ENCODE measurements around the gene ZNF487. TPM values are rescaled to one million over a fixed set of nuclear protein-coding genes. Genes with fewer than 3 reads are reported as not detected.
A peak's percentile ranks its signal among the peaks of the same experiment; 100 is the strongest.
"Not testable (repeated sequence)": the region's sequence is repeated elsewhere in the genome, so short reads cannot be mapped to it uniquely, and the experiment has no call there.

Gene ZNF487
- total RNA-seq, 4 donors from 2014 or later = 7.3 to 23.7 (median 18.3) TPM

DNA sequence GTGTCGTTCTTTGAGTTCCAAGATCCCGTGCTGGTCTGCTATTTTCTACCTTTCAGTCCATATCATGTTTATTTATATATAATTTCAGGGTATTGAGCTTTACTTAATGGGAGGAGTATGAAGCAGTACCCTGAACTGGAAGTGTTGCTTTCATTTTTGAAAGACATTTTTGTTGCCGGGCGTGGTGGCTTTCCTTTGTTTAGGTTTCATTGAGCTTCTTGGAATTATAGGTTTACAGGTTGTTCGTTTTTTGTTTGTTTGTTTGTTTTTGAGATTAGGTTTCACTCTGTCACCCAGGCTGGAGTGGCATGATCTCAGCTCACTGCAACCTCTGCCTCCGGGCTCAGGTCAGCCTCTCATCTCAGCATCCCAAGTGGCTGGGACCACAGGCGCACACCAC lies 7.4 kb downstream of the ZNF487 start:
- H3K4me3 ChIP-seq = no peak overlapping the region
- WGBS, 2 donors = 88 to 89% methylated on average over 7 of the region's 7 CpGs
- H3K36me3 ChIP-seq = peaks cover 0 to 10% (median 0%) of the 10 kb centered on the region in 3 donors
- no peaks in the 10 kb centered on the region for H3K4me1 ChIP-seq
- H3K9me3 ChIP-seq = no peaks in the 10 kb centered on the region
- no peaks in the 10 kb centered on the region for H3K27me3 ChIP-seq
- no peak overlapping the region for H3K27ac ChIP-seq
- DNase-seq (ENCODE audit: low spot score in 2 of 2) = no peak
- TF ChIP-seq, protein P1, sequence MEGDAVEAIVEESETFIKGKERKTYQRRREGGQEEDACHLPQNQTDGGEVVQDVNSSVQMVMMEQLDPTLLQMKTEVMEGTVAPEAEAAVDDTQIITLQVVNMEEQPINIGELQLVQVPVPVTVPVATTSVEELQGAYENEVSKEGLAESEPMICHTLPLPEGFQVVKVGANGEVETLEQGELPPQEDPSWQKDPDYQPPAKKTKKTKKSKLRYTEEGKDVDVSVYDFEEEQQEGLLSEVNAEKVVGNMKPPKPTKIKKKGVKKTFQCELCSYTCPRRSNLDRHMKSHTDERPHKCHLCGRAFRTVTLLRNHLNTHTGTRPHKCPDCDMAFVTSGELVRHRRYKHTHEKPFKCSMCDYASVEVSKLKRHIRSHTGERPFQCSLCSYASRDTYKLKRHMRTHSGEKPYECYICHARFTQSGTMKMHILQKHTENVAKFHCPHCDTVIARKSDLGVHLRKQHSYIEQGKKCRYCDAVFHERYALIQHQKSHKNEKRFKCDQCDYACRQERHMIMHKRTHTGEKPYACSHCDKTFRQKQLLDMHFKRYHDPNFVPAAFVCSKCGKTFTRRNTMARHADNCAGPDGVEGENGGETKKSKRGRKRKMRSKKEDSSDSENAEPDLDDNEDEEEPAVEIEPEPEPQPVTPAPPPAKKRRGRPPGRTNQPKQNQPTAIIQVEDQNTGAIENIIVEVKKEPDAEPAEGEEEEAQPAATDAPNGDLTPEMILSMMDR (IDR thresholded peaks at IDR 0.05) = no peak
- no peak for TF ChIP-seq EP300 (IDR thresholded peaks at IDR 0.05)
- TF ChIP-seq POLR2A (IDR thresholded peaks at IDR 0.05) = no peak

DNA sequence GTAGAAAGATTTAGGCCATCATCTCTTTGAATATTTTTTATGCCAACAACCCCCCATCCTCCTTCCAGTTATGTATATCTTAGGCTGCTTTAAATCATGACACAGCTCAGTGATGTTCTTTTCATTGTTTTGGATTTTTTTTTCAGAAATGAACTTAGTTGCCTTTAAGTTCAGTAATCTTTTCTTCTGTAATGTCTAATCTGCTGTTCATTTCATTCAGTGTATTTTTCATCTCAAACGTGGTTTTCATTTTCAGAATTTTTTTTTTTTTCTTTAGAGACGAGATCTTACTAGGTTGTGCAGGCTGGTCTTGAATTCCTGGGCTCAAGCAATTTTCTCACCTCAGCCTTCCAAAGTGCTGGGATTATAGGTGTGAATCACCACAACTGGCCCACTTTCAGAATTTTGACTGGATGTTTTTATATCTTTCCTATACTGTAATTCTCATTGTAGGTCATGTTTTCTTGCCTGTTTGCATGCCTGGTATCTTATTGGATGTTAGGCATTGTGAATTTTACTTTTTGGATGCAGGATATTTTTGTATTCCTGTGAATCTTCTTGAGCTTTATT lies 8.1 kb downstream of the ZNF487 start:
- TF ChIP-seq POLR2A (IDR thresholded peaks at IDR 0.05) = no peak
- TF ChIP-seq, protein P1 (IDR thresholded peaks at IDR 0.05) = no peak
- TF ChIP-seq EP300 (IDR thresholded peaks at IDR 0.05) = no peak
- WGBS, 2 donors = 84 to 90% methylated on average over 2 of the region's 2 CpGs
- no peak for DNase-seq (ENCODE audit: low spot score in 2 of 2)

DNA sequence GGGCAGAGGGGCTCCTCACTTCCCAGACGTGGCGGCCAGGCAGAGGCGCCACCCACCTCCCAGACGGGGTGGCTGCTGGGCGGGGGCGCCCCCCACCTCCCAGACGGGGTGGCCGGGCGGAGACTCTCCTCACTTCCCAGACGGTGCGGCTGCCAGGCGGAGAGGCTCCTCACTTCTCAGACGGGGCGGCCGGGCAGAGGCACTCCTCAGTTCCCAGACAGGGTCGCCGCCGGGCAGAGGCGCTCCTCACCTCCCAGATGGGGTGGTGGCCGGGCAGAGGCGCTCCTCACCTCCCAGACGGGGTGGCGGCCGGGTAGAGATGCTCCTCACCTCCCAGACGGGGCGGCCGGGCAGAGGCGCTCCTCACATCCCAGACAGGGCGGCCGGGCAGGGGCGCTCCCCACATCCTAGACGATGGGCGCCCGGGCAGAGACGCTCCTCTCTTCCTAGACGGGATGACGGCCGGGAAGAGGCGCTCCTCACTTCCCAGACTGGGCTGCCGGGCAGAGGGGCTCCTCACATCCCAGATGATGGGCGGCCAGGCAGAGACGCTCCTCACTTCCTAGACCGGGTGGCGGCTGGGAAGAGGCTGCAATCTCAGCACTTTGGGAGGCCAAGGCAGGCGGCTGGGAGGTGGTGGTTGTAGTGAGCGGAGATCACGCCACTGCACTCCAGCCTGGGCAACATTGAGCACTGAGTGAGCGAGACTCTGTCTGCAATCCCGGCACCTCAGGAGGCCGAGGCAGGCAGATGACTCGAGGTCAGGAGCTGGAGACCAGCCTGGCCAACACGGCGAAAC lies 9.5 kb downstream of the ZNF487 start:
- not testable (repeated sequence) for H3K36me3 ChIP-seq; H3K4me3 ChIP-seq; H3K9me3 ChIP-seq; DNase-seq (ENCODE audit: low spot score in 2 of 2); H3K27ac ChIP-seq; H3K27me3 ChIP-seq; H3K4me1 ChIP-seq
- WGBS, 2 donors = 95 to 98% methylated on average over 34 to 53 of the region's 53 CpGs

More for the DNA sequence above, 8.1 kb downstream of the ZNF487 start:
- Histone ChIP-seq H3K4me1 (no peaks in the 10 kb centered on the region), H3K36me3 (peaks cover 0 to 10% (median 0%) of the 10 kb centered on the region in 3 donors), H3K27ac (no peak overlapping the region), H3K4me3 (no peak overlapping the region), H3K27me3 (no peaks in the 10 kb centered on the region), H3K9me3 (no peaks in the 10 kb centered on the region)

DNA sequence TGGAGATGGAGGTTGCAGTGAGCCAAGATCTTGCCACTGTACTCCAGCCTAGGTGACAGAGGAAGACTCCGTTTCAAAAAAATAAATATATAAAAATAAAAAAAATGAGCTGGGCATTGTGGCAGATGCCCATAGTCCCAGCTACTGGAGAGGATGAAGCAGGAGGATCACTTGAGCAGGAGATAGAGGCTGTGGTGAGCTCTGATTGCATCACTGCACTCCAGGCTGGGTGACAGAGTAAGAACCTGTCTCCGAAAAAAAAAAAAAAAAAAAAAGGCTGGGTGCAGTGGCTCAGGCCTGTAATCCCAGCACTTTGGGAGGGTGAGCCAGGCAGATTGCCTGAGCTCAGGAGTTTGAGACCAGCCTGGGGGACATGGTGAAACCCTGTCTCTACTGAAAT lies 11.8 kb downstream of the ZNF487 start:
- 87 to 95% methylated on average over 2 of the region's 2 CpGs for WGBS, 2 donors
- peaks cover 0 to 10% (median 0%) of the 10 kb centered on the region in 3 donors for H3K36me3 ChIP-seq

DNA sequence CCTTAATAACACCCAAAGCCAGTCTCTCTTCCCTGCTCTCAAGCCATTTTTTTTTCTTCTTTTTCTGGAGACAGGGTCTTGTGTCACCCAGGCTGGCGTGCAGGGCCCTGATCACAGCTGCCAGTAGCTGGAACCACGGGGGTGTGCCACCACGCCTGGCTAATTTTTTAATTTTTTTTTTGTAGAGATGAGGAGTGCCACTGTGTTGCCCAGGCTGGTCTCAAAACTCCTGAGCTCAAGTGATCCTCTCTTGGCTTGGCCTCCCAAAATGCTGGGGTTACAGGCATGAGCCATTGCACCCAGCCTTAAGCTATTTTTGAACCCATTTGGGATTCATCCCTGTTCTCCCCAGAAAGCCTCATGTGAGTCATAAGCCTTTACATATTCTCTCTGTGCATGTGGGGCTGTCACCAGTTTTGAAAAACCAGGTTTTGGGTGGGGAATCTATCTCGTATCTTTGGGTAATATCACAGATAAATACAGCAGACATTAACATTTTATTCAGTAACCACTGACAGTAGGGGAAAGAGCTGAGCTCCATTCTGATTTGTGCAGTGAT lies 15.5 kb downstream of the ZNF487 start:
- Histone ChIP-seq H3K27me3 (no peaks in the 10 kb centered on the region), H3K27ac (peak overlapping the region in 1 of 4 donors; percentile 29), H3K9me3 (no peaks in the 10 kb centered on the region), H3K4me1 (peaks cover 0 to 20% (median 11%) of the 10 kb centered on the region in 4 donors), H3K4me3 (no peak overlapping the region), H3K36me3 (no peaks in the 10 kb centered on the region)
- 76 to 84% methylated on average over 4 of the region's 4 CpGs for WGBS, 2 donors
- DNase-seq (ENCODE audit: low spot score in 2 of 2) = no peak
- TF ChIP-seq EP300 (IDR thresholded peaks at IDR 0.05) (no peak), POLR2A (IDR thresholded peaks at IDR 0.05) (no peak)
- TF ChIP-seq, protein P1 (IDR thresholded peaks at IDR 0.05) = no peak

More for the DNA sequence above, 11.8 kb downstream of the ZNF487 start:
- H3K4me1 ChIP-seq = no peaks in the 10 kb centered on the region
- TF ChIP-seq, protein P1 (IDR thresholded peaks at IDR 0.05) = no peak
- TF ChIP-seq POLR2A (IDR thresholded peaks at IDR 0.05) = no peak
- TF ChIP-seq EP300 (IDR thresholded peaks at IDR 0.05) = no peak
- H3K4me3 ChIP-seq = no peak overlapping the region
- no peak overlapping the region for H3K27ac ChIP-seq
- H3K9me3 ChIP-seq = no peaks in the 10 kb centered on the region
- no peak for DNase-seq (ENCODE audit: low spot score in 2 of 2)
- no peaks in the 10 kb centered on the region for H3K27me3 ChIP-seq
